Peyer's patch (tissue), 4 donors: Measurements from ENCODE around the gene FAM20A. TPM values are rescaled to one million over a fixed set of nuclear protein-coding genes. Genes with fewer than 3 reads are reported as not detected.

Experiments
- DNase-seq, 3 donors: peaks; one replicate each; pipeline ENCODE4 v3.0.0-alpha.2; 2017 to 2019
- H3K27ac ChIP-seq, 4 donors: fragments of 200-600 bp; sonication (generic); one replicate each; pipeline ENCODE4 v1.5.1; 2016 to 2019
- H3K27me3 ChIP-seq, 2 donors: fragments of 200-600 bp; sonication (generic); one replicate each; pipeline ENCODE4 v1.5.1; 2019
- H3K36me3 ChIP-seq, 3 donors: fragments of 200-600 bp; sonication (generic); one replicate each; pipeline ENCODE4 v1.5.1; 2016 to 2019
- H3K4me1 ChIP-seq, 4 donors: fragments of 200-600 bp; sonication (generic); one replicate each; pipeline ENCODE4 v1.5.1; 2016 to 2019
- H3K4me3 ChIP-seq, 4 donors: fragments of 200-600 bp; sonication (generic); 1 replicate in 3 of 4; 2 replicates in 1 of 4; pipeline ENCODE4 v1.5.1; 2016 to 2019; ENCODE audit warnings: mild to moderate bottlenecking in 1 of 4
- H3K9me3 ChIP-seq, 4 donors: fragments of 200-600 bp; sonication (generic); one replicate each; pipeline ENCODE4 v1.5.1; 2016 to 2019; ENCODE audit warnings: mild to moderate bottlenecking in 1 of 4
- CTCF ChIP-seq, 6 experiments: fragments of 450-650 bp in 4 of 6; fragments of 200-600 bp in 2 of 6; sonication (generic) in 1 of 6; IDR thresholded peaks; one replicate each; pipeline ENCODE4 v1.5.1; 2017 to 2019; ENCODE audit warnings: antibody characterized with exemption in 6 of 6, mild to moderate bottlenecking in 3 of 6, moderate library complexity in 1 of 6
- POLR2A ChIP-seq, 2 donors: fragments of 450-650 bp; IDR thresholded peaks; one replicate each; pipeline ENCODE4 v1.5.1; 2017; ENCODE audit warnings: antibody characterized with exemption in 2 of 2, mild to moderate bottlenecking in 2 of 2, moderate library complexity in 2 of 2
- total RNA-seq, 4 donors: library from RNA; depleted of rRNA; stranded (reverse); fragments of >200 nt; gene quantifications; one replicate each; pipeline ENCODE4 v1.1.0, GENCODE V29; 2016

Gene FAM20A
- total RNA-seq, 4 donors from 2014 or later = 2.4 to 3.5 (median 2.5) TPM; not detected in 1

- H3K27ac ChIP-seq = no peak overlapping the region
- no peak for DNase-seq
- peak overlapping the region in 1 of 4 donors; percentile 16 for H3K4me3 ChIP-seq
- H3K9me3 ChIP-seq = no peaks in the 10 kb centered on the region
- H3K4me1 ChIP-seq = peaks cover 0 to 18% (median 5%) of the 10 kb centered on the region in 4 donors
- no peak for TF ChIP-seq CTCF (IDR thresholded peaks at IDR 0.05)
- no peak for TF ChIP-seq POLR2A (IDR thresholded peaks at IDR 0.05)
- peaks cover 0 to 19% of the 10 kb centered on the region in 2 donors for H3K27me3 ChIP-seq
- H3K36me3 ChIP-seq = no peaks in the 10 kb centered on the region
Observed at GRCh38 chr17:68598074-68598473, 3.1 kb downstream of the FAM20A start.

- no peak overlapping the region for H3K4me3 ChIP-seq
- H3K27me3 ChIP-seq = peaks cover 0 to 14% of the 10 kb centered on the region in 2 donors
- TF ChIP-seq CTCF (IDR thresholded peaks at IDR 0.05) = no peak
Observed at GRCh38 chr17:68596411-68596945, 4.7 kb downstream of the FAM20A start.

GRCh38 chr17:68595986-68596385 is 5.2 kb downstream of the FAM20A start:
- H3K4me3 ChIP-seq = no peak overlapping the region
- H3K9me3 ChIP-seq = no peaks in the 10 kb centered on the region
- peaks cover 0 to 9% of the 10 kb centered on the region in 2 donors for H3K27me3 ChIP-seq
- H3K4me1 ChIP-seq = peaks cover 0 to 12% (median 4%) of the 10 kb centered on the region in 4 donors
- H3K27ac ChIP-seq = no peak overlapping the region
- DNase-seq = no peak
- no peaks in the 10 kb centered on the region for H3K36me3 ChIP-seq
- TF ChIP-seq POLR2A (IDR thresholded peaks at IDR 0.05) (no peak), CTCF (IDR thresholded peaks at IDR 0.05) (no peak)

More at GRCh38 chr17:68596411-68596945, 4.7 kb downstream of the FAM20A start:
- Histone ChIP-seq H3K9me3 (no peaks in the 10 kb centered on the region), H3K4me1 (peaks cover 0 to 17% (median 5%) of the 10 kb centered on the region in 4 donors), H3K36me3 (no peaks in the 10 kb centered on the region), H3K27ac (no peak overlapping the region)
- no peak for DNase-seq

- peaks cover 0 to 7% of the 10 kb centered on the region in 2 donors for H3K27me3 ChIP-seq
- no peaks in the 10 kb centered on the region for H3K9me3 ChIP-seq
- peaks cover 0 to 10% (median 1%) of the 10 kb centered on the region in 4 donors for H3K4me1 ChIP-seq
- H3K27ac ChIP-seq = no peak overlapping the region
- no peak overlapping the region for H3K4me3 ChIP-seq
- TF ChIP-seq POLR2A (IDR thresholded peaks at IDR 0.05) = no peak
- TF ChIP-seq CTCF (IDR thresholded peaks at IDR 0.05) = no peak
- H3K36me3 ChIP-seq = no peaks in the 10 kb centered on the region
- no peak for DNase-seq
Observed at GRCh38 chr17:68595496-68595895, 5.7 kb downstream of the FAM20A start.

GRCh38 chr17:68594552-68594951 is 6.6 kb downstream of the FAM20A start:
- TF ChIP-seq POLR2A (IDR thresholded peaks at IDR 0.05) = no peak
- TF ChIP-seq CTCF (IDR thresholded peaks at IDR 0.05) = no peak
- Histone ChIP-seq H3K36me3 (no peaks in the 10 kb centered on the region), H3K4me1 (peaks cover 0 to under 1% (median 0%) of the 10 kb centered on the region in 4 donors), H3K27ac (no peak overlapping the region), H3K4me3 (no peak overlapping the region), H3K27me3 (no peaks in the 10 kb centered on the region), H3K9me3 (no peaks in the 10 kb centered on the region)
- DNase-seq = no peak
